DND-41 (cell line): ENCODE data around the gene MB21D2.

Experiments used
- CTCF ChIP-seq: IDR thresholded peaks from 2 replicates; pipeline ENCODE4 v1.5.1; 2012; ENCODE audit warnings: borderline replicate concordance, low read length, moderate library complexity, mild to moderate bottlenecking; ENCODE audit not compliant: poor library complexity, severe bottlenecking; ENCODE audit errors: extremely low read depth
- EZH2 ChIP-seq: IDR thresholded peaks from 3 replicates; pipeline ENCODE4 v1.6.1; 2012; ENCODE audit warnings: borderline replicate concordance, low read depth, mild to moderate bottlenecking, moderate library complexity, low read length, inconsistent platforms; ENCODE audit not compliant: severe bottlenecking

GRCh38 chr3:192935441-192935840 is 17.8 kb upstream of the MB21D2 start:
- TF ChIP-seq CTCF = no peak
- TF ChIP-seq EZH2 = no peak
